Neural cell (in vitro differentiated cells): ENCODE results near the gene PLA2G12A. TPM values are rescaled to one million over a fixed set of nuclear protein-coding genes. Genes with fewer than 3 reads are reported as not detected.

Experiments
- H2AFZ ChIP-seq: fragments of 200-600, 300-800 bp; sonication (generic), shearing (Covaris generic); 2 replicates; pipeline ENCODE4 v1.6.0; 2014; ENCODE audit warnings: low read depth, mild to moderate bottlenecking, antibody characterized with exemption, low read length, moderate library complexity
- H3F3A ChIP-seq: fragments of 200-600 bp; shearing (Covaris generic); 2 replicates; pipeline ENCODE4 v1.6.1; 2016; ENCODE audit warnings: mild to moderate bottlenecking, moderate library complexity, mixed read lengths, antibody characterized with exemption, low read length; ENCODE audit not compliant: insufficient read depth, poor library complexity, severe bottlenecking
- H3K27ac ChIP-seq: fragments of 200-600, 300-800 bp; sonication (generic), shearing (Covaris generic); 2 replicates; pipeline ENCODE4 v1.5.1; 2014; ENCODE audit warnings: mild to moderate bottlenecking, low read length, moderate library complexity
- H3K27me3 ChIP-seq: fragments of 300-800, 200-600 bp; sonication (generic), shearing (Covaris generic); 2 replicates; pipeline ENCODE4 v1.6.0; 2014; ENCODE audit warnings: mild to moderate bottlenecking, low read depth, low read length, moderate library complexity; ENCODE audit not compliant: insufficient read depth
- H3K36me3 ChIP-seq: fragments of 300-800, 200-600 bp; sonication (generic), shearing (Covaris generic); 2 replicates; pipeline ENCODE4 v1.5.1; 2014; ENCODE audit warnings: mild to moderate bottlenecking, antibody characterized with exemption, low read length, moderate library complexity; ENCODE audit not compliant: insufficient read depth
- H3K4me2 ChIP-seq: fragments of 300-800, 200-600 bp; sonication (generic), shearing (Covaris generic); 2 replicates; pipeline ENCODE4 v1.6.0; 2014; ENCODE audit warnings: mild to moderate bottlenecking, low read length
- H3K4me3 ChIP-seq: fragments of 300-800, 200-600 bp; sonication (generic), shearing (Covaris generic); 2 replicates; pipeline ENCODE4 v1.5.1; 2014; ENCODE audit warnings: mild to moderate bottlenecking, low read length, moderate library complexity
- H3K79me2 ChIP-seq: fragments of 200-600 bp; shearing (Covaris generic); replicated peaks from 2 replicates; pipeline ENCODE4 v1.6.0; 2014; ENCODE audit warnings: mild to moderate bottlenecking, low read length, moderate library complexity; ENCODE audit not compliant: insufficient read depth
- H3K9ac ChIP-seq: fragments of 300-800, 200-600 bp; sonication (generic), shearing (Covaris generic); 2 replicates; pipeline ENCODE4 v1.6.1; 2016; ENCODE audit warnings: mild to moderate bottlenecking, low read length, mixed read lengths
- H3K9me2 ChIP-seq: fragments of 200-600 bp; shearing (Covaris generic); 2 replicates; pipeline ENCODE4 v1.6.1; 2016; ENCODE audit warnings: mild to moderate bottlenecking, low read length, mixed read lengths; ENCODE audit not compliant: insufficient read depth
- H3K9me3 ChIP-seq: fragments of 200-600, 300-800 bp; sonication (generic), shearing (Covaris generic); 2 replicates; pipeline ENCODE4 v1.6.1; 2016; ENCODE audit warnings: mild to moderate bottlenecking, mixed run types, low read length, moderate library complexity, mixed read lengths
- H4K20me1 ChIP-seq: fragments of 200-600 bp; shearing (Covaris generic); 2 replicates; pipeline ENCODE4 v1.6.1; 2016; ENCODE audit warnings: mild to moderate bottlenecking, mixed run types; ENCODE audit not compliant: insufficient read depth
- CTCF ChIP-seq: fragments of 450-650 bp; IDR thresholded peaks from 2 replicates; pipeline ENCODE4 v1.5.1; 2014; ENCODE audit warnings: antibody characterized with exemption, mild to moderate bottlenecking, moderate library complexity; ENCODE audit not compliant: poor library complexity, severe bottlenecking
- EP300 ChIP-seq: fragments of 450-650 bp; conservative IDR thresholded peaks from 2 replicates; pipeline ENCODE4 v1.6.1; 2014; ENCODE audit warnings: antibody characterized with exemption, mild to moderate bottlenecking, moderate library complexity; ENCODE audit not compliant: poor library complexity, severe bottlenecking
- EZH2 ChIP-seq: fragments of 200-600, 300-800 bp; shearing (Covaris generic), sonication (generic); IDR thresholded peaks from 2 replicates; pipeline ENCODE4 v1.6.1; 2014; ENCODE audit warnings: antibody characterized with exemption, low read length, borderline replicate concordance, mild to moderate bottlenecking; ENCODE audit not compliant: insufficient read depth, poor library complexity, severe bottlenecking
- MXI1 ChIP-seq: fragments of 450-650 bp; conservative IDR thresholded peaks from 2 replicates; pipeline ENCODE4 v1.6.1; 2014; ENCODE audit warnings: antibody characterized with exemption, mild to moderate bottlenecking; ENCODE audit not compliant: poor library complexity, severe bottlenecking
- POLR2AphosphoS5 ChIP-seq: IDR thresholded peaks from 2 replicates; pipeline ENCODE4 v1.6.1; 2012
- RAD21 ChIP-seq: fragments of 450-650 bp; conservative IDR thresholded peaks from 2 replicates; pipeline ENCODE4 v1.6.1; 2014; ENCODE audit warnings: antibody characterized with exemption, mild to moderate bottlenecking, moderate library complexity
- REST ChIP-seq: IDR thresholded peaks from 2 replicates; pipeline ENCODE4 v1.6.1; 2012; ENCODE audit warnings: borderline replicate concordance
- SMC3 ChIP-seq: fragments of 450-650 bp; conservative IDR thresholded peaks from 2 replicates; pipeline ENCODE4 v1.6.1; 2014; ENCODE audit warnings: antibody characterized with exemption, mild to moderate bottlenecking, moderate library complexity; ENCODE audit not compliant: poor library complexity
- TAF1 ChIP-seq: IDR thresholded peaks from 2 replicates; pipeline ENCODE4 v1.6.1; 2012; ENCODE audit warnings: low read depth
- polyA plus RNA-seq: library from polyadenylated mRNA; depleted of rRNA; stranded (reverse); fragments of >200 nt; gene quantifications from 2 replicates; pipeline ENCODE4 v1.2.3, GENCODE V29; 2014

Gene PLA2G12A
- polyA plus RNA-seq, 1 donor from 2014 or later = 31.2 TPM

GRCh38 chr4:109764376-109764775, 34.5 kb upstream of the PLA2G12A start:
- H3K79me2 ChIP-seq = no peaks in the 10 kb centered on the region
- H3K9me3 ChIP-seq = no peaks in the 10 kb centered on the region
- H3K4me2 ChIP-seq = no peak overlapping the region
- H3K36me3 ChIP-seq = no peaks in the 10 kb centered on the region
- no peaks in the 10 kb centered on the region for H4K20me1 ChIP-seq
- H3K4me3 ChIP-seq = no peak overlapping the region
- H3K9ac ChIP-seq = no peak overlapping the region
- no peaks in the 10 kb centered on the region for H3K9me2 ChIP-seq
- no peaks in the 10 kb centered on the region for H3K27me3 ChIP-seq
- no peak overlapping the region for H2AFZ ChIP-seq
- H3K27ac ChIP-seq = no peak overlapping the region
- TF ChIP-seq CTCF (no peak), SMC3 (no peak), TAF1 (no peak), EZH2 (no peak), EP300 (no peak), REST (no peak), MXI1 (no peak), POLR2AphosphoS5 (no peak), RAD21 (no peak)
- H3F3A ChIP-seq = no peaks in the 10 kb centered on the region

- Histone ChIP-seq H3K4me3 (no peak overlapping the region), H2AFZ (no peak overlapping the region), H4K20me1 (no peaks in the 10 kb centered on the region), H3K27ac (no peak overlapping the region), H3K79me2 (no peaks in the 10 kb centered on the region), H3K4me2 (no peak overlapping the region), H3F3A (no peaks in the 10 kb centered on the region), H3K9me3 (no peaks in the 10 kb centered on the region), H3K27me3 (no peaks in the 10 kb centered on the region), H3K36me3 (no peaks in the 10 kb centered on the region), H3K9me2 (no peaks in the 10 kb centered on the region), H3K9ac (no peak overlapping the region)
- TF ChIP-seq POLR2AphosphoS5 (no peak), EP300 (no peak), CTCF (no peak), REST (no peak), SMC3 (no peak), RAD21 (no peak), EZH2 (no peak), MXI1 (no peak)
These were observed 30.8 kb upstream of the PLA2G12A start for GRCh38 chr4:109760682-109761081.
